Activated T-helper 17 cell treated with anti-CD3 and anti-CD28 coated beads, Interleukin-2, amount 50 U/mL, for 72 hours (primary cell): Measurements from ENCODE around the gene TRIM44. TPM values are rescaled to one million over a fixed set of nuclear protein-coding genes. Genes with fewer than 3 reads are reported as not detected.

Experiments used
- ATAC-seq: fragments of 150-1000 bp; cut with Tn5 transposase; replicated peaks from 2 replicates; pipeline ENCODE4 v1.10.0; 2021; ENCODE audit warnings: mild to moderate bottlenecking, moderate library complexity
- H3K27ac Mint-ChIP-seq: one replicate; pipeline ENCODE4 v1.8.0; 2022; ENCODE audit warnings: mixed read lengths
- H3K27me3 Mint-ChIP-seq: one replicate; pipeline ENCODE4 v1.8.0; 2022; ENCODE audit warnings: mixed read lengths
- H3K36me3 Mint-ChIP-seq: one replicate; pipeline ENCODE4 v1.8.0; 2022; ENCODE audit warnings: low read depth, mild to moderate bottlenecking, mixed read lengths
- H3K4me1 Mint-ChIP-seq: one replicate; pipeline ENCODE4 v1.8.0; 2022; ENCODE audit warnings: mixed read lengths
- H3K4me3 Mint-ChIP-seq: one replicate; pipeline ENCODE4 v1.8.0; 2022; ENCODE audit warnings: mild to moderate bottlenecking, mixed read lengths
- H3K9me3 Mint-ChIP-seq: one replicate; pipeline ENCODE4 v1.8.0; 2022; ENCODE audit warnings: mixed read lengths
- total RNA-seq, 2 donors: library from RNA; stranded (reverse); gene quantifications; one replicate each; pipeline ENCODE4 v1.2.3, GENCODE V29; 2022

Gene TRIM44
- 10 to 100 TPM; 14.3 to 17.7 TPM for total RNA-seq

GRCh38 chr11:35662649-35663407 lies at the start of gene TRIM44:
Gene TRIM44, plus strand, starts transcription at chr11:35662775. Its CDS starts 337 bp downstream, at chr11:35663112.
- peaks cover 6% of the 10 kb centered on the region for H3K27me3 Mint-ChIP-seq
- H3K4me3 Mint-ChIP-seq = peak within 1 kb of the TSS; percentile 99
- H3K36me3 Mint-ChIP-seq = peaks cover 17% of the 10 kb centered on the region
- peaks cover 21% of the 10 kb centered on the region for H3K9me3 Mint-ChIP-seq
- H3K27ac Mint-ChIP-seq = peak within 1 kb of the TSS; percentile 99
- H3K4me1 Mint-ChIP-seq = peaks cover 30% of the 10 kb centered on the region
- ATAC-seq = peak; percentile 83

- no peaks in the 10 kb centered on the region for H3K4me1 Mint-ChIP-seq
- no peak overlapping the region for H3K4me3 Mint-ChIP-seq
- H3K36me3 Mint-ChIP-seq = peaks cover 4% of the 10 kb centered on the region
- no peak for ATAC-seq
- peaks cover 37% of the 10 kb centered on the region for H3K27me3 Mint-ChIP-seq
- H3K27ac Mint-ChIP-seq = no peak overlapping the region
- H3K9me3 Mint-ChIP-seq = no peaks in the 10 kb centered on the region
Measured at GRCh38 chr11:35614939-35615569, 47.5 kb upstream of the TRIM44 start.

- Mint-ChIP-seq H3K4me3 (no peak overlapping the region), H3K27me3 (peaks cover 38% of the 10 kb centered on the region), H3K36me3 (peaks cover 4% of the 10 kb centered on the region), H3K27ac (no peak overlapping the region), H3K9me3 (no peaks in the 10 kb centered on the region), H3K4me1 (no peaks in the 10 kb centered on the region)
- peak; percentile 47 for ATAC-seq
Measured at GRCh38 chr11:35615921-35616900, 46.4 kb upstream of the TRIM44 start.

- ATAC-seq = no peak
- Mint-ChIP-seq H3K4me3 (peak overlapping the region; percentile 70), H3K4me1 (no peaks in the 10 kb centered on the region), H3K27ac (no peak overlapping the region), H3K36me3 (peaks cover 4% of the 10 kb centered on the region), H3K9me3 (no peaks in the 10 kb centered on the region), H3K27me3 (peaks cover 38% of the 10 kb centered on the region)
Measured at GRCh38 chr11:35617316-35617686, 45.3 kb upstream of the TRIM44 start.

- no peaks in the 10 kb centered on the region for H3K4me1 Mint-ChIP-seq
- no peak within 1 kb of the TSS for H3K27ac Mint-ChIP-seq
- H3K9me3 Mint-ChIP-seq = no peaks in the 10 kb centered on the region
- peaks cover 38% of the 10 kb centered on the region for H3K27me3 Mint-ChIP-seq
- ATAC-seq = peak; percentile 12
- peak within 1 kb of the TSS; percentile 70 for H3K4me3 Mint-ChIP-seq
- peaks cover 4% of the 10 kb centered on the region for H3K36me3 Mint-ChIP-seq
Measured at GRCh38 chr11:35617687-35618496, 44.7 kb upstream of the TRIM44 start, which contains the start of gene FJX1. Gene FJX1, plus strand, starts transcription at chr11:35618460. Its CDS starts 177 bp downstream, at chr11:35618637.

- Mint-ChIP-seq H3K27ac (no peak overlapping the region), H3K36me3 (peaks cover 4% of the 10 kb centered on the region), H3K9me3 (no peaks in the 10 kb centered on the region), H3K4me3 (no peak overlapping the region), H3K4me1 (no peaks in the 10 kb centered on the region), H3K27me3 (peaks cover 42% of the 10 kb centered on the region)
- peak; percentile 48 for ATAC-seq
Measured at GRCh38 chr11:35618497-35619115, 44.0 kb upstream of the TRIM44 start.

GRCh38 chr11:35619116-35619854 lies 43.3 kb upstream of the TRIM44 start:
- Mint-ChIP-seq H3K4me3 (peak overlapping the region; percentile 47), H3K27me3 (peaks cover 42% of the 10 kb centered on the region), H3K27ac (no peak overlapping the region), H3K9me3 (no peaks in the 10 kb centered on the region), H3K4me1 (no peaks in the 10 kb centered on the region), H3K36me3 (peaks cover 4% of the 10 kb centered on the region)
- peak; percentile 31 for ATAC-seq

GRCh38 chr11:35619855-35620640 lies 42.5 kb upstream of the TRIM44 start:
- Mint-ChIP-seq H3K27ac (no peak overlapping the region), H3K27me3 (peaks cover 41% of the 10 kb centered on the region), H3K4me1 (no peaks in the 10 kb centered on the region), H3K4me3 (peak overlapping the region; percentile 47), H3K9me3 (no peaks in the 10 kb centered on the region), H3K36me3 (peaks cover 4% of the 10 kb centered on the region)
- no peak for ATAC-seq

GRCh38 chr11:35620795-35621194 lies 41.8 kb upstream of the TRIM44 start:
- no peaks in the 10 kb centered on the region for H3K4me1 Mint-ChIP-seq
- no peak overlapping the region for H3K27ac Mint-ChIP-seq
- no peak overlapping the region for H3K4me3 Mint-ChIP-seq
- H3K9me3 Mint-ChIP-seq = no peaks in the 10 kb centered on the region
- peaks cover 4% of the 10 kb centered on the region for H3K36me3 Mint-ChIP-seq
- peaks cover 41% of the 10 kb centered on the region for H3K27me3 Mint-ChIP-seq
- ATAC-seq = no peak

GRCh38 chr11:35621620-35622019 lies 41.0 kb upstream of the TRIM44 start:
- Mint-ChIP-seq H3K27ac (no peak overlapping the region), H3K27me3 (peaks cover 46% of the 10 kb centered on the region), H3K36me3 (peaks cover 4% of the 10 kb centered on the region), H3K4me3 (no peak overlapping the region), H3K9me3 (no peaks in the 10 kb centered on the region), H3K4me1 (no peaks in the 10 kb centered on the region)
- ATAC-seq = no peak

- Mint-ChIP-seq H3K36me3 (peaks cover 4% of the 10 kb centered on the region), H3K27me3 (peaks cover 44% of the 10 kb centered on the region), H3K9me3 (no peaks in the 10 kb centered on the region), H3K27ac (no peak overlapping the region), H3K4me1 (no peaks in the 10 kb centered on the region), H3K4me3 (no peak overlapping the region)
- ATAC-seq = no peak
Measured at GRCh38 chr11:35622070-35622469, 40.5 kb upstream of the TRIM44 start.

- Mint-ChIP-seq H3K27me3 (peaks cover 44% of the 10 kb centered on the region), H3K4me3 (no peak overlapping the region), H3K27ac (no peak overlapping the region), H3K9me3 (no peaks in the 10 kb centered on the region), H3K4me1 (no peaks in the 10 kb centered on the region), H3K36me3 (no peaks in the 10 kb centered on the region)
- ATAC-seq = no peak
Measured at GRCh38 chr11:35623621-35624168, 38.9 kb upstream of the TRIM44 start.
